H54 (cell line): Measurements from ENCODE around the gene ASB2.

Source experiments
- DNase-seq: peaks from one replicate; pipeline ENCODE4 v3.0.0; 2011; ENCODE audit warnings: low spot score, mixed read lengths; ENCODE audit not compliant: insufficient read length
- FAIRE-seq: peaks from 3 replicates; lab custom pipeline; 2011; peaks lifted over from hg19 to GRCh38; lab: Jason Lieb, UNC
- POLR2A ChIP-seq: IDR thresholded peaks from 2 replicates; pipeline ENCODE4 v1.6.1; 2011; ENCODE audit warnings: low read depth, mild to moderate bottlenecking, low read length

ASB2 gene

DNA sequence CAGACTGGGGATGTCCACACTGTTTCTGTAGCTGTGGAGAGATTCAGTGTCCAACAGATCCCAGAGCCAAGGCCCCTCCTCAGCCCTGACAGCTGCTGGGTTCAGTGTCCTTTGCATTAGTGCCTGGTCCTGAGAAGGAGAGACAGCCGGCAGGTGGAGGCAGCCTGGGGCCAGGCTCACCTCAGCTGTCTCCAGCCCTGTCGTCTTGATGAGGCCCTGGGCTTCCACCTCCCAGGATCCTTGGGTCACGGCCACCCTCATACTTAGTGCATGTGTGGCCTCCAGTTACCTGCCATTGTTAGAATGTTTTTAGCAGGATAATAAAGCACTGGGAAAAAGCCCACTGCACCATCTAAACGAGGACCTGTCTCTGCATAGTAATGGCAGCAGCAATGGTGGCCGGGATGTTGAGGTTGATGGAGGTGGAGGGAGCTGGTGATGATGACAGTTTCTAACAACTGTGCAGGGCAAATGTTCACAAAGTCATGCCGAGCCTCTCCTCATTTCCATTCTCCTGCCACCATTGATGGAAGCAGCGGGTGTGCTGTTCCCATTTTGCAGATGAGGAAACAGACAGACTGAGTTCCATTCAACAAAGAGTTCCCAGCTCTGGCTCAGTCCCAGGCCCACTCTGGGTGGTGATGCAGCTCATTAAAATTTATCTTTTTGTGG is 17.7 kb downstream of the ASB2 start:
- FAIRE-seq (no peak), DNase-seq (no peak)
- no peak for TF ChIP-seq POLR2A

DNA sequence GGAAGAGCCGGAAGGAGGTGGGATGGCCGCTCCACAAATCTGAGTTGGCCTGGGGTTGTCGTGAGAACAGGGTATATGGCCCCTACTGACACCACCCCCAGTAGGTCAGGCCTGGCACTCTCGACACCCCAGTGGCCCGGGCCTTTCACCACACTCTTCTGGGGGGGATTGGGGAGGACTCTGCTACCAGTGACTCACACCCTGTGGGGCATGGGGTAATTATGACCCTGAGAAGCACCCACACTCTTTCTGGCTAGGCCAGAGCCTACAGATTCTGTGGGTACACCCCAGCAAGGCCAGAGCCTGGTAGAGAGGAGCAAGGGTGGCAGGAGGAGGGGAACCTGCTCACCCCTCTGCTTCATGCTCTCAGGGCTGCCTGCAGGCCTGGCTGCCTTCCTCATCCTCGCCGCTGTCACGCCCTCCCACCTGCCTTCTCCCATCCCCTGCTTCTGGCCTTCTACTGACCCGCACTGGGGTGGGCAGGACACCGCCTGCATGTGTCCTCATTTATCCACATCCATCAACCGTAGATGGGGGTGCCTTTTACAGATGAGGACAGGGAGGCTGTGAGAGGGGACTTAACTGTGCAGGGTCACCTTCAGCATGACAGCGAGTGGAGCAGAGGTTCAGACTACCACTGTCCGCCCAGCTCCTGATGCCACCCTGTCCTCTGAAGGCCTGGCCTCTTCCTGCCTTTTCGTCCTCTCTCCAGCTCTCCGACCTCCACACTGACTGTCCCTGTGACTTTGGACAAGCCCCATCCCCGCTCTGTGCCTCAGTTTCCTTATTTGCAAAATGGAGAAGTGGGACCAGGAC is 18.4 kb downstream of the ASB2 start:
- DNase-seq = no peak
- no peak for TF ChIP-seq POLR2A

DNA sequence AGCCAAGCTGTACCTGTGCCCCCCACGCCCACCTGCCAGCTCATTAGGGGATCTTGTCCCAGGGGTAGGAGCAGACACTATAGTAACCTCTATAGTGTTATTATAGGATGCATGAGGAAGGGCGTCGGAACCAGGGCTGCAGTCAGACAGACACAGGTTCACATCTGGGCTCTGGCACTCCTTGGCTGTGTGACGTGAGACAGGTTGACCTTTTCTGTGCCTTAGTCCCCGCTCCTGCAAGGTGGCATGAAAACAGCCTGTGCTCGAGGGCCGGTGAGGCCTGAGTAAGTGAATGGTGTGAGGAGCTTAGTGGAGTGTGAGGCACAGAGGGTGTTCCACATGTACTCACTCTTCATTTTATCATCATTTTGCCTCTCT is 19.0 kb downstream of the ASB2 start:
- FAIRE-seq (no peak), DNase-seq (no peak)
- no peak for TF ChIP-seq POLR2A

More for the DNA sequence above, 18.4 kb downstream of the ASB2 start:
- FAIRE-seq = no peak

DNA sequence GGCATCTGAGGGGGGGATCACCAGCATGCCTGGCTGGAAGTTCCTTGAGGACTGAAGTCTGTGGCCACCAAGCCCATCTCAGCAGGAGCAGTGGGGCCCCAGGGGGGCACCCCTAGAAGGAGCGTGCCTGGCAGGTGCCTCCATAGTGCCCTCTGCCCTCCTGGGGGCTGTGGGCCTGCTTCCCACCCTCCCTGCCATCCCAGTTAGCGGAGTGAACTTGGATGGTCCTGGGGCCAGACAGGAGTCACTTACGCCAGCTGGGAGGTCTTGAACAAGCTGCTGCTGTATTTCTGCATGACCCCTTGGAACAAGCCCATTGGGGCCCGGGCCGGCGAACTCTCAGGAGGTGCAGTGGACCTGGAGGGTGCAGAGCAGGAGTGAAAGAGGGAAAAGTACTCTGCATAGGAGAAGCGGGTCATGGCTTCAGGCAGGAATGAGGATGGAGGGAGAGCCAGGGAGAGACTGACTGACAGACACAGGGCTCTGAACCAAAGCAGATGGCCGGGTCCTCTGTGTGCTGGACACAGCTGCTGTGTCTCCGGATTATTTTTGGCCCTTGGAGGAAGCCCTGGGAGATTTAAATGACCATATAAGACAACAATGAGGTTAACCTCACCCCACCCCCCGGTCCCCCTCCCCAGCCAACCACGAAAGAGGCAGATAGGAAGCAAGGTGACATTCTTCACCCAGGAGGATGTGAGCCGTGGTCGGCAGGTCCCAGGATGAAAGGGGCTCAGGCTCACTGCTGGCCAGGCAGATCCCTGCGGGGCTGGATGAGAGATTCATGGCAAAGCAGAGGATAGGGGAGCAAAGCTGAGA is 19.6 kb downstream of the ASB2 start:
- TF ChIP-seq POLR2A = no peak
- FAIRE-seq (no peak), DNase-seq (no peak)

DNA sequence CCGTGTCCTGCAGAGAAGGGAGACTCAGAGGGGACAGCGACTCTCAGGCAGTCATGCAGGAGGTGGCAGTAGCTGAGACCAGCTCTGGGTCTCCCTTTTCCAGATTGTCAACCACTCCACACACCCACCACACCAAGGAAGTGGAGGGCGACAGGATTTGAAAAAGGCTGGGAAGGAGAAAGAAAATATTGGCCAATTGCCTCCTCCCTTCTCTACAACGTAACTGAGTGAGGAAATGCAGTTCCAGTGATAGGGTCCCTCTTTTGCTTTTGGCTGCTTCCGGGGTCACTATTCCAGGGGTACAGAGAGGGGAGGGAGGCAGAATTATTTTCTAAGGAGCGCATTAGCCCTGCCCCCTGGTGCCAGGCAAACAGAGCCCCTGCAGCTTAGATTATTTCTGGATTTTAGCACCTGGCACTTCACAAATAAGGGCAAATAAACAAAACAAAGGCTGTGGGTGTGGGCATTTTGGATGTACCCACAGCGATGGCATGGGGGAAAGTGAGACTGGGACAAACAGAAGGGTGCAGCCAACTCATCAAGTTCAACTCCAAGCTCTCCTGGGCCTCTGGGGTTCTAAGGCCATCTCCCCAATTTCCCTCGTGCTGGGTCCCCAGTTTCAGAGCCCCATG is 20.4 kb downstream of the ASB2 start:
- no peak for FAIRE-seq
- no peak for DNase-seq
- no peak for TF ChIP-seq POLR2A

DNA sequence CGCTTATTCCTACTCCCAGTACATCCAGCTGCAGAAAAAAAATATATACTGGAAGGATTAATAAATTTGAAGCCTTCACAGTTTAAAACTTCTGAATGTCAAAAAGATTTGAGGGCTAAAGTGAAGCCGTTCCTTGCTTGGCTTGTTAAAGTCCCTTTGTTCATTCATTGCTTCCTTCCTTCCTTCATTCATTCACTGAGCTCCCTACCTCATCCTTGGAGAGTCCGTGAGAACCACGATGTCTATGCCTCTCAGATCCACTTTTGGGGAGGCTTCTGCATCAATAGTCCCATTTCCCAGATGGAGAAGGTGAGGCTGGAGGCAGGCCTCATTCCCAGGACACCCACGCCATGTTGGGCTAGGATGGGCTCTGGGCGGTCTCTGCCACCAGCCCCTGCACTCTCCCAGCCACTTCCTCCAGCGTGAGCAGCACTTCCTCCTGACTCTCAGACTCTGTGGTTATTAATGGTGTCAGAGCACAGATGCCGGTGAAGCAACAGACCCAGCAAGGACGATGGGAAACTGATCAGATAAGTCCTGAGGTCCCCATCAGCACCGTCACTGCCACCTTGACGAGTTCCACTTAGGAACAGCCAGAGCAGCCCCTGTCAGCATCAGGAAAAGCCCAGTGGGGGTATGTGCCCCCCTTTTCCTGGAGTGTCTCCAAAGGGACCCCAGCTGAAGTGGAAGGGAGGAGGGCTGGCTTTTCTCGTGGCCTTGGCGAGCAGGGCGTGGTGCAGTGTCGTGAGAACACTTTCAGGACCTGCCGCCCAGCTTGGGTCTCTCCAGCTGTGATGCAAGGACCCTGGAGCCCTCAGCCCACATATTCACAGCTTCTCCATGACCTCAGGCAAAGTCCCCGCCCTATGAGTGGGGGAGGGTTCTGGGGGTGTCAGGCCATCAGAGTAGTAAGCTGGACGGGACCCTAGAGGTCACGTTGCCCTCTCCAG is 21.2 kb downstream of the ASB2 start:
- DNase-seq = no peak
- FAIRE-seq = no peak
- no peak for TF ChIP-seq POLR2A

DNA sequence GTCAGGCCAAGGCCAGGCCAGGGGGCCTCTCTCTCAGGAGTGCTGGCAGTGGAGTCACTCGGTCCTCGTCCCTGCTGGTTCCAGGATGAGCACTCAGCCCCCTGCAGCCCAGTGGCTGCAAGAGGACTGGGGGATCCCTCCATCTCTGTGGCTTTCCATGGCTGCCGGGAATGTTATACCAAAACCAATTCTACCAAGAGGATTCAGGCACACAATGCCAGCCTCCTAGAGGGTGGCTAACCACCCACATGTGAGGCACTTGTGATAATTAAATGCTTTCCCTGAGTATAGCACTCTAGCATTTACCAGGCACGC is 21.9 kb downstream of the ASB2 start:
- no peak for FAIRE-seq
- DNase-seq = no peak
- no peak for TF ChIP-seq POLR2A

DNA sequence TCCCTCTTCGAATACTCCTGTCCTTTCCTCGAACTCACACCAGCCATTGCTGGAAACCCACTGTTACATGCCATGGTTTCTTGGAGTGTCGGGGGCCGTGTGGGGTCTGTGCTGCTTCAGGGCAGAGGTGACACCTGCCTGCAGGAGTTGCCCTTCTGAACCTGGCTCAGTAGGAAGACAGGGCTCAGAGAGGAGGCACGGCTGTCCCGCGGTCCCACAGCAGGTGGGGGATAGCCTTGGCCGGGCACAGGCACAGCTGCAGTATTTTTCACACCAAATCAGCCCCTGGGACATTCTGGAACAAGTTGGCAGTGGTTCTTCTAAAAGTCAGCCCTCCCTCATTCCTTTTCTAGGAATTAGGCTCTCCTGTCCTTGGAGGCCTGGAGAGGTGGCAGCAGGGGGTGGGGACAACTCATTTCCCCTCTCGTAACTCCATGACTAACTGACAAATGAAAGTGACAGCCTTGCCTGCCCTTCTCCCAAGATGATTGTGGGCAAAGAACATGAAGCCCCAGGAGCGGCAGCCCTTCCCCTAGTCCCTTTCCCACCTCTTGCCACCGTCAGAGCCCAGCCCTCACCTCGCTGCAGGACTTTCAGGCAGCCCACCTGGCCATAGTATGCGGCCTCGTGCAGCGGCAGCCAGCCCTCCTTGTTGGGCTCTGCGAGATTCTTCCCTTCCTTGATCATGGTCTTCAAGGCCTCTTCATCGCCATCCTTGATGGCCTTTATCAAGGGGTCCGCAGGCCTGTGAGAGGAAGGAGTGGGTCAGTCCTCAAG is 22.4 kb downstream of the ASB2 start:
- no peak for FAIRE-seq
- no peak for TF ChIP-seq POLR2A
- no peak for DNase-seq

DNA sequence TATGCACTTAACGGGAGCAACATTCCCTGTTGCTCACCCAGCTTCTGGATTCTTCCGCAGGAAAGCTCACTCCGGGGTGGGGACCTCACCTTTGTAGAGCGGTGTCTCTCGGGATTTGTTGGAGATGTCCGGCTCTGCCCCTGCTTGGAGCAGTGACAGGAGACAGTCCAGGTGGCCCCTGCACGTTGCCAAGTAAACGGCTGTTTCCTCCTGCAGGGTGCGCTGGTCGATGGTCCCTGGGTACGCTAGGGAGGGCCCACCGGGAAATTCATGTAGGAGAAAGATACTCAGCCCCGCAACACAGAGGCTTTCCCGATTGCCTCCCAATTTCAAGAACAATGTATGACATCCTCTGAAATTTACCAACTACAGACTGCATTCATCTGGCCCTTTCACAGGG is 23.1 kb downstream of the ASB2 start:
- no peak for TF ChIP-seq POLR2A
- DNase-seq (no peak), FAIRE-seq (no peak)

DNA sequence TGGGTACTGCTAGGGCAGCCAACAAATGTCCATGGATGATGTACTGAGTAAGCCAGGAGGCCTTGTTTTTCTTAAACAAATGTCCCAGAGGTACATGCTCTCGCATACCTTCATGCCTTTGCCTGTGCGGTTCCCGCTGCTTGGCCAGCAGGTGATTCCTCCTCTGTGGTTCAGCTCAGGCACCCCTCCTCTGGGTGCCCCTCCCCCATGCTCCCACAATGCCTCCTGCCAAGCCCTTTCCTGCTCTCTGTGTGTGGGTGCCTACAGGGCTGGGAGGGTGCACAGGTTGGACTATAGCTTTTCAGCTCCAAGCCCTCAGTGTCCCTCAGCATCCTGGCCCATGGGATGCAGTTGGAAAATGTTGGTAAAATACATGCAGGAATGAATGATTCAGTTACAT is 23.5 kb downstream of the ASB2 start:
- FAIRE-seq (no peak), DNase-seq (no peak)
- no peak for TF ChIP-seq POLR2A

DNA sequence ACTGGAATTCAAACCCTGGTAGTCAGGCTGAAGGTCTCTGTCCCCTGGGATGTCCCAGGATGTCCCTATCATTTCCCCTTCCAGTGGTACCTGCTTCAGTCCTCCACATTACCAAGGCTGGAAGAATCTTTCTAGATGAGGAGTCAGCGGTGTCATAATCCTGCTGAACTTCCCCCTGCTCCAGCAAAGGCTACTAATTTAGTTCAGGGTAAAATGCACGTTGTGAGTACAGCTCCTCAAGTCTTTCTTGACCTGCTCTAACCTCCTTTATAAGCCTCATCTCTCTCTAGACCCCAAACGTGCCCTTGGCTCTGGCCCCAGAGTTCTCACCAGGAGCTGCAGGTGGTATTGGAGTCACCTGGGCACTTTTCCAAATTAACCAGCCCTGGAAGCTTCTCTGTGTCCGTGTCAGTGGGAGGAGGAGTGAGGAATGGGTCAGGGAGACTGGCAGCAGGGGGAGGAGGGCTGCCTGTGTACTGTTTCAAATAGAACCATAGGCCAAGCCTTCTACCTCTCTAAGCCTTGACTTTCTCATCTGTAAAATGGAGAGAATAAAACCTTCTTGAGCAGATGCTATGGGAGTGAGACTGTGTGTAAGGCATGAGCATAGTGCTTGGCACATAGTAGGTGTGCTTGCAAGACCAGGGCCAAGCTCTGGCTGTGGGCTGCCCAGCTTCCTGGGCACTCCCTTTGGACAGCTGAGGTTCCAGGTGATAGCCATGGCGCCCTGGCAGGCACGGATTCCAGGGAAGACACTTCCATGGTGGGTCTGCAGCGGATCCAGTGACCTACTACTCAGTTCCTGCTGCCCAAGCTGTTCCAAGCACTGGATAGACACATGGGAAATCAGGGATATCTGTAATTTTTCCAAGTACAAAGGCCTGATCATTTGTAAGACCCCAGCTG is 24.5 kb downstream of the ASB2 start:
- FAIRE-seq (peak; percentile 48), DNase-seq (no peak)

More for the DNA sequence above, 24.5 kb downstream of the ASB2 start:
- no peak for TF ChIP-seq POLR2A
